Stromal cell of bone marrow (primary cell): ENCODE measurements around the gene TCF12.

Experiments
- DNase-seq: peaks from one replicate; pipeline ENCODE4 v3.0.0-alpha.2; 2012; ENCODE audit warnings: low read depth

The TCF12 gene

DNA sequence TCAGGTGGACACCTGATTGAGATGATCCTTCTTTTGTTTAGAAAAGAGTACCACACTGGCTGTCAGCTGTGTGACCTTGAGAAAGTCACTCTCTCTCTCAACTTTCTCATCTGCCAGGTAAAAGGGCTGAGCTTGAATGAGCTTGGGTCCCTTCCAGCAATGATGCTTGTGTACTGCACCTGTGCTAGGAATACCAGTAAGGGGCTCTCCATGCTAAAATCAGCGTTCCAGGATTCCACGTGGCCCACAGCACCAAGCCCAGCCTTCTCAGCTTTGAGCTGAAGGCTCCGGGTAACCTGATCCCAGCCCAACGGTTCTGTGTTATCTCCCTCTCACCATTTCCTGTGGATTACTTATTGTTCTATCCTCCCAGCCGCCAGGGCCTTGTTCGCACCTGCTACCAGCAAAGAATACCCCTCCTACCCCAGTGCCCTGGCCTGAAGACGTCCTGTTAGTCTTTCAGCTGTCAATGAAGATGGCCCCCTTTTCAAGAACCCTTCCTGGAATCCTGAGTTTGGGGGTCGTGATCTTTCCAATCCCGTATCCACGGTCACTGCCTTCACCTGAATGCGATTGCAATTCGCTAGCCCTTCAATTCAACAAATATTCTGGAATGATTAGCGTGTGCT lies 403.6 kb downstream of the TCF12 start:
- DNase-seq, result no peak

DNA sequence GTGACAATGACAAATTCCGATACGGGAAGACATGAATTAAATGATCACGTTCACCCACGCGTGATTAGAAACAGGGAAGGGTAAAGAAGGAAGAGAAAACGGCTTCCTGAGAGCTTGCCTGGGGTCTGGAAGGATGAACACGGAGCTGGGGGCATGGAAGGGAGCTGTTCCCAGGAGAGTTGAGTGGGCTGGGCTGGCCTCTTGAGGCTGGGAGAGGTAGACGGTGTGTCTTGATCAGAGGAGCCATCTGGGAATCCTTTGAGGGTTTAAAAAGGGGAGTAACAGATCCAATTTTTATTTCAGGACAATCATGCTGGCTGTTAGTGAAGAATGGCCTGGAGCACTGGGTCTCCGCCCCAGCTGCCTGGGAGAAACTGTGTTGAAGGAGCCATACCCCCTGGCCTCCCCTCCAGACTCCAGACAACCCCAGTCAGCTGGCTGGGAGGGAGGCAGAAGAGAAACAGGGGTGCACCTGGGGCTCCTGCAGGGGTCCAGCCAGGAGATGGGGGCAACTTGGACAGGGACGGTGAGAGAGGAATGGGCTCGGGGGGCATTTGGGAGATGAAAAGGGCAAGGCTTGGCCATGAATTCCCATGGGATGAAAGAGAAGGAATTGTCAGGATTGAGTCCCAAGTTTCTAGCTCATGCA lies 404.3 kb downstream of the TCF12 start:
- DNase-seq, result no peak

- no peak for DNase-seq
These were observed 404.9 kb downstream of the TCF12 start for GRCh38 chr15:57323299-57323805.

- no peak for DNase-seq
These were observed 405.6 kb downstream of the TCF12 start for GRCh38 chr15:57323806-57324589.

- DNase-seq, result no peak
These were observed 406.1 kb downstream of the TCF12 start for GRCh38 chr15:57324590-57324890.

- no peak for DNase-seq
These were observed 406.7 kb downstream of the TCF12 start for GRCh38 chr15:57324944-57325679.

DNA sequence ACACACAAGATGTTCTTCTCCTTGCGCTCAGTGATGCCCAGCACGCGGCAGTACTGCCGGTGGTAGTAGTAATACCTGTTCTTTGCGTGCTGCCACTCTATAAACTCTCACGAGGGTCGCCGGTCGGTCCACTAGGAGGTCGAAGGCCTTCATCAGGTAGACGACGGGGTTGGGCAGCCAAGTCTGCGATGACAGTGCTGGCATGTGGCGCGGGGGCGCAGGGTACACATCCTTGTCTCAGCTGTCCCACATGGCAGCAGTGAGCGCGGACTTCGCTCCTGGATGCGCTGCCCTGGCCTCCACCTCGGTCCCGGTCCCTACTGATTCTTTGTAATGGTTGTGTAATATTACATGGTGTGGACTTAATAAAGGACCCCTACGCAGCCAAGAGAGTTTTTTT lies 407.8 kb downstream of the TCF12 start:
- DNase-seq, result no peak

- peak; percentile 97 for DNase-seq
These were observed 409.6 kb downstream of the TCF12 start for GRCh38 chr15:57327985-57328471.

- no peak for DNase-seq
These were observed 410.0 kb downstream of the TCF12 start for GRCh38 chr15:57328479-57328878.

DNA sequence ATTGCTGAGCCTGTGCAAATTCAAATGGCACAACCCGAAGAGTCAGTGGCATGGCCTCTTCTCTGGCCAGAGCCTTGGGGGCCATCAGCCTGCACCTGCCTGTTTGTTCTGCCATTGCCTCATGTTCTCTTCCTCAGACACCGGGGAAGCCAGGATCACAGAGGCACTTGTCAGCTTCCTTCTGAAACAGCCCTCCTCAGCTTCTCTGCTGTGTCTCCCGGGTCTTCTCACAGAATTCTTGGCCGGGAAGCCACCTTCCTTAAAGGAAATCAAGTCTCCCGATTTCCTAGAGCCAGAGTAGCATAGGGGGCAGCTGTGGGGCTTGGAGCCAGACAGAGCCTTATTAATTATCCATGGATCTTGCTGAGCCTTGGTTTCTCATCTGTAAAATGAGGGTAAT lies 410.5 kb downstream of the TCF12 start:
- no peak for DNase-seq

DNA sequence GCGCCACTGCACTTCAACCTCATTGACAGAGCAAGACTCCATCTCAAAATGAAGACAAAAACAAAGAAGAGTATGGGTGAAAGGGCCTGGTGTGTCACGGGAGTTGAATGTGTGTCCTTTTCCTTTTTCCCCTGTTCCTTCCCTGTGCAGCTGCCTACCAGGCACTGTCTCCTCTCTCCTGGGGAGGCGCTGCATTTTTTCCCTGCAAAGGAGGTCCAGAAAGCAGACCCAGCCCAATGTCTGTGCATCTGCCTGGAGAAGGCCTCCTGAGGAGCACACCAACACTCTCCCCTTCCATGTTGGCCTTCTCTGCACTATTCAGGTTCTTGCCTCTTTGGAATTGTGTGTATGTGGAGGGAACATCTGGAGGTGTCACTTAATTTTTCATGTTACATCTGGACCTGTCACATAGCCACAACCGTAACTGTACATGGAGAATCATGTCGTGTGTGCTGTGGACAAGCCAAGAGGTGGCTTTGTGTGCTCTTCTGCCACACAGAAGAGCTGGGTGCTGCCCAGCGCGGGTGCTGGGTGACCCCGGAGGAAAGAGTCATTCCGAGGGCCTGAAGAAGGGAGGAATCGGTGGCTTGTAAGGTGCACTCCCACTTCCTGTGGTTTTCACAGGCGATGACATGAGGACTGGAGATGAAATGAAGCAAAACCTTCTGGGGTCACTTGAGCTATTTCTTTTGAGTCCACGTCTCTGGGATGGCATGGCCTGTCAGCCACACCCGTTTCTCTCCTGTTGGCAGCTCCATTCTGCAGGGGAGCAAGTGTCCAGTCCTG lies 411.3 kb downstream of the TCF12 start:
- no peak for DNase-seq

DNA sequence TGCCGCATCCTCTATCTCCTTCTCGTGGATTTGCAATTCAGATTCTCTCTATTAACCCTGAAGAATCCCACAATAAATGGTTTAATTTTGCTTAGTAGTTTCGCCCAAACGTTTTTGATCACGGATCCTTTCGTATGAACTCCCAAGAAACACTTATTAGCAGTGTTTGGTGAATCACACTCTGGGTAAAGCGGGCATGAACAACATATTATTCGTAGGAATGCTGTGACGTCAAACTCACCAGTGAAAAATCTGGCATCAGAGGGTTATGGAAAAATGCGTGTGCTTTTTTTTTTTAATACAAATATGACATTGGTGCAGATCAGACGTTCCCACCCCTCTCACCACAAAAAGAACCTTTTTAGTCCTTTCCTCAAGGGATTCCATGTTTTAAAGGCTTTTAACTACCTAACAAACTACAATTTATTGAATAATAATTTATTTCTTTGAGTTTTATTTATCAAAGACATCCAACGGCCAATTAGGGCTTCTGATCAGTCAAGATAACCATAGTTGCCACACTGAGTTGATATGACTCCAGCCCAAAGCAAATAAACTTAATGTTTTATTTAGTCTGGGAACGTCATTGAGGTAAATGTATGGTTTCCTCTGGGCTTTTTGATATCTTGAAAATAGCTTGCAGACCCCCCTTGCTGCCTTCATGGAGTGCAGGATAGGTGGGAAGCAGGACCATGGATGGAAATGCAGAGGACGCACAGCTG lies 412.3 kb downstream of the TCF12 start:
- DNase-seq, result no peak

- no peak for DNase-seq
These were observed 413.9 kb downstream of the TCF12 start for GRCh38 chr15:57332326-57332725.

DNA sequence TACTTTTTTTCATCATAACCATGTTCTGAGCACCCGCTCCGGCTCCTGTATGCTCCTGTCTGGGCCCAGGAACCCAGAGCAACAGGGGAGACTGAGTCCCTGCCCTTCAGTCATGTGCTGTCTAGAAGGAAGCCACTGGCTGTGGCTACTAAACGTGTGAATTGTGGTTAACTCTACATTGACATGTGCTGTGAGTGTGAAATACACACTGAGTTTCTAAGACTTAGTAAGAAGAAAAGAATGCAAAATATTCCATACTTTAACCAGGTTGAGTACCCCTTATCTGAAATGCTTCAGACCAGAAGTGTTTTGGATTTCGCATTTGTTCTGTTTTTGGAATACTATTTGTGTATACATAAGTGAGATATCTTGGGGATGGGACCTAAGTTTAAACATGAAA lies 415.0 kb downstream of the TCF12 start:
- DNase-seq, result no peak

GRCh38 chr15:57334257-57334656 lies 415.8 kb downstream of the TCF12 start:
- no peak for DNase-seq

- no peak for DNase-seq
These were observed 416.9 kb downstream of the TCF12 start for GRCh38 chr15:57335293-57335715.

GRCh38 chr15:57335719-57336118 lies 417.3 kb downstream of the TCF12 start:
- DNase-seq, result no peak

DNA sequence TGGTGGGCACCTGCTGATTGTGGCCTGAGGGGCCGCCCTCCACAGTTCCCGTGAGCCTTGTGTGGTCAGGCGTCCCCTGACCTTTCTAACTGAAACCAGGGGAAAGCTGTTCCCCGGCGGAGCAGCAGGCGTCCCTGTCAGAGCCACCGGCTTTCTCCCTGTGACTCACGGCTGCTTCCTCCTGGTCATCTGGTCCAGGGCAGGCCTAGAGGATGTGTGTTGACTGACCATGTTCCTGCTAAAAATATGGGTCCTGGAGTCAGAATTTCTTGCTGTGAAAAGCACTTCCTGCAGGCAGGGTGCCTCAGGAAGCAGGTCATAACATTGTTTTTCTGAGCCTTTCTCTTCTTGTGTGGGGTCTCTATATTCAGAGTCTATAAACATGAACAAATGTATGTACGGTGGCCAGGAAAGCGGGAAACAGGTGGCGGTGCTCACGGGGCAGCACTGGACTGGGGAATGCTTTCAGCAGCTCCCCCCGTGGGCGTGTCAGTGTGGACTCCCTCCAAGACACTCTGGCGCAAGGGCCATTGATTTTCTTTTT lies 419.5 kb downstream of the TCF12 start:
- DNase-seq, result no peak

- no peak for DNase-seq
These were observed 420.9 kb downstream of the TCF12 start for GRCh38 chr15:57339321-57339720.
